Stimulated activated CD8-positive, alpha-beta memory T cell treated with anti-CD3 and anti-CD28 coated beads, Interleukin-7, amount 100 ng/mL, for 48 hours (primary cell): ENCODE data around the gene CORO1C.
"Not testable (repeated sequence)": the region's sequence is repeated elsewhere in the genome, so short reads cannot be mapped to it uniquely, and the experiment has no call there.

ENCODE experiments used
- DNase-seq, 2 donors: peaks; one replicate each; pipeline ENCODE4 v3.0.0-alpha.2; 2020; ENCODE audit warnings: low read depth in 1 of 2; ENCODE audit errors: extremely low read depth in 1 of 2

The CORO1C gene

GRCh38 chr12:108620236-108620879 is 111.0 kb downstream of the CORO1C start:
- no peak for DNase-seq

GRCh38 chr12:108619369-108620160 is 111.8 kb downstream of the CORO1C start:
- no peak for DNase-seq

GRCh38 chr12:108618953-108619274 is 112.4 kb downstream of the CORO1C start:
- not testable (repeated sequence) for DNase-seq

GRCh38 chr12:108618079-108618952 is 113.0 kb downstream of the CORO1C start:
- peak in 1 of 2 donors; percentile 41 for DNase-seq

GRCh38 chr12:108616941-108617858 is 114.1 kb downstream of the CORO1C start:
- peak; percentile 78 to 88 for DNase-seq

GRCh38 chr12:108616359-108616758 is 115.0 kb downstream of the CORO1C start:
- no peak for DNase-seq

GRCh38 chr12:108615918-108616317 is 115.4 kb downstream of the CORO1C start:
- DNase-seq = no peak

- no peak for DNase-seq
These were observed 116.7 kb downstream of the CORO1C start for GRCh38 chr12:108614639-108615038.

- DNase-seq = no peak
These were observed 117.3 kb downstream of the CORO1C start for GRCh38 chr12:108614041-108614440.

- DNase-seq = no peak
These were observed 117.8 kb downstream of the CORO1C start for GRCh38 chr12:108613548-108613947.

- no peak for DNase-seq
These were observed 118.5 kb downstream of the CORO1C start for GRCh38 chr12:108612788-108613282.

- DNase-seq = no peak
These were observed 119.4 kb downstream of the CORO1C start for GRCh38 chr12:108611884-108612415.

GRCh38 chr12:108610856-108611605 is 120.3 kb downstream of the CORO1C start:
- no peak for DNase-seq

- DNase-seq = no peak
These were observed 120.9 kb downstream of the CORO1C start for GRCh38 chr12:108610336-108610815.

GRCh38 chr12:108609537-108610335 is 121.6 kb downstream of the CORO1C start:
- DNase-seq = no peak

GRCh38 chr12:108608616-108609015 is 122.7 kb downstream of the CORO1C start:
- no peak for DNase-seq

GRCh38 chr12:108607981-108608600 is 123.2 kb downstream of the CORO1C start:
- DNase-seq = no peak

- no peak for DNase-seq
These were observed 124.8 kb downstream of the CORO1C start for GRCh38 chr12:108606492-108606891.
